GM12878 (cell line): ENCODE data around the gene CLPSL1. TPM values are rescaled to one million over a fixed set of nuclear protein-coding genes. Genes with fewer than 3 reads are reported as not detected.

Source experiments
- ASH2L ChIP-seq: fragments of 300-600, 200-600 bp; sonication (generic); IDR thresholded peaks from 2 replicates; pipeline ENCODE4 v1.6.1; 2017; ENCODE audit warnings: low read depth, mild to moderate bottlenecking, borderline replicate concordance
- CHD4 ChIP-seq: fragments of 200-600 bp; sonication (generic); IDR thresholded peaks from 2 replicates; pipeline ENCODE4 v1.6.1; 2016; ENCODE audit warnings: mild to moderate bottlenecking
- EED ChIP-seq: sonication (generic); IDR thresholded peaks from 2 replicates; pipeline ENCODE4 v1.6.1; 2016; ENCODE audit warnings: antibody characterized with exemption, low read depth
- KLF5 ChIP-seq: fragments of 450-650 bp; IDR thresholded peaks from 2 replicates; pipeline ENCODE4 v1.6.1; 2014; ENCODE audit warnings: mild to moderate bottlenecking; ENCODE audit not compliant: partially characterized antibody
- MXI1 ChIP-seq: fragments of 150-350 bp; IDR thresholded peaks from 2 replicates; pipeline ENCODE4 v1.6.1; 2011; ENCODE audit warnings: low read depth, mild to moderate bottlenecking, inconsistent platforms, low read length, improper control_type of control experiment
- NR2C1 ChIP-seq: fragments of 450-650 bp; IDR thresholded peaks from 2 replicates; pipeline ENCODE4 v1.6.1; 2017; ENCODE audit warnings: antibody characterized with exemption, mild to moderate bottlenecking, moderate library complexity
- PAX5 ChIP-seq: IDR thresholded peaks from 2 replicates; pipeline ENCODE4 v1.6.1; 2011; ENCODE audit warnings: low read depth, low read length, borderline replicate concordance
- POU2F2 ChIP-seq: IDR thresholded peaks from 3 replicates; pipeline ENCODE4 v1.6.1; 2011; ENCODE audit warnings: low read depth, mild to moderate bottlenecking, low read length, borderline replicate concordance
- SIX5 ChIP-seq: IDR thresholded peaks from 2 replicates; pipeline ENCODE4 v1.6.1; 2011; ENCODE audit warnings: mild to moderate bottlenecking, low read depth, low read length, moderate library complexity; ENCODE audit not compliant: severe bottlenecking
- SRF ChIP-seq, 2 experiments: IDR thresholded peaks; 2 replicates each; pipeline ENCODE4 v1.6.1; 2011; ENCODE audit warnings: low read depth in 2 of 2, low read length in 2 of 2, mild to moderate bottlenecking in 1 of 2, moderate library complexity in 1 of 2
- STAT3 ChIP-seq: IDR thresholded peaks from 2 replicates; pipeline ENCODE4 v1.6.1; 2011; ENCODE audit warnings: low read depth, low read length, improper control_type of control experiment
- TCF3 ChIP-seq: IDR thresholded peaks from 2 replicates; pipeline ENCODE4 v1.6.1; 2012; ENCODE audit warnings: low read depth, mild to moderate bottlenecking, low read length, borderline replicate concordance; ENCODE audit not compliant: insufficient read depth
- WRNIP1 ChIP-seq: IDR thresholded peaks from 2 replicates; pipeline ENCODE4 v1.6.1; 2011; ENCODE audit warnings: low read depth, low read length, improper control_type of control experiment, borderline replicate concordance
- ZBTB33 ChIP-seq: fragments of 450-650 bp; IDR thresholded peaks from 2 replicates; pipeline ENCODE4 v1.6.1; 2017; ENCODE audit warnings: mild to moderate bottlenecking
- polyA plus RNA-seq, 11 experiments: library from polyadenylated mRNA; depleted of rRNA in 4 of 11; unstranded in 6 of 11; stranded (reverse) in 5 of 11; fragments of >200 nt; fragmentation: Nextera tagmentation in 4 of 11; fragmentation: Illumina TruSeq in 1 of 11; extraction: Ambion mirVana in 4 of 11; extraction: Trizol in 1 of 11; gene quantifications; 1 replicate in 1 of 11; 2 replicates in 10 of 11; pipeline versions ENCODE4 v1.2.1 to v1.2.3, GENCODE V29; 2011 to 2016; ENCODE audit warnings: inconsistent platforms in 2 of 11, missing spikeins in 2 of 11, low read depth in 1 of 11
- total RNA-seq, 4 experiments: library from RNA; depleted of rRNA in 3 of 4; stranded (reverse); fragments of >200 nt in 3 of 4; fragmentation: Illumina TruSeq in 1 of 4; extraction: Trizol in 1 of 4; gene quantifications; 2 replicates each; pipeline versions ENCODE4 v1.2.1 to v1.2.3, GENCODE V29; 2013 to 2021
- TF ChIP-seq, protein P1 (sequence below): fragments of 450-650 bp; IDR thresholded peaks from 2 replicates; pipeline ENCODE4 v1.6.1; 2017; ENCODE audit warnings: mild to moderate bottlenecking, moderate library complexity
- TF ChIP-seq, protein P2 (sequence below): fragments of 450-650 bp; IDR thresholded peaks from 2 replicates; pipeline ENCODE4 v1.6.1; 2016; ENCODE audit warnings: mild to moderate bottlenecking
- TF ChIP-seq, protein P3 (sequence below): fragments of 450-650 bp; IDR thresholded peaks from 2 replicates; pipeline ENCODE4 v1.6.1; 2017; ENCODE audit warnings: low read depth, mild to moderate bottlenecking, moderate library complexity
- TF ChIP-seq, protein P4 (sequence below): IDR thresholded peaks from 2 replicates; pipeline ENCODE4 v1.6.1; 2011; ENCODE audit warnings: borderline replicate concordance, low read depth, mild to moderate bottlenecking, moderate library complexity, mixed read lengths, low read length; ENCODE audit not compliant: insufficient read depth; ENCODE audit errors: extremely low read length
- TF ChIP-seq, protein P5 (sequence below): fragments of 450-650 bp; IDR thresholded peaks from 2 replicates; pipeline ENCODE4 v1.6.1; 2016; ENCODE audit warnings: mild to moderate bottlenecking

CLPSL1 gene
- total and polyA plus RNA-seq, 10 of the 15 experiments (the other 5 are each of a cell fraction or from before 2014, with no cell fraction given), result not detected

DNA sequence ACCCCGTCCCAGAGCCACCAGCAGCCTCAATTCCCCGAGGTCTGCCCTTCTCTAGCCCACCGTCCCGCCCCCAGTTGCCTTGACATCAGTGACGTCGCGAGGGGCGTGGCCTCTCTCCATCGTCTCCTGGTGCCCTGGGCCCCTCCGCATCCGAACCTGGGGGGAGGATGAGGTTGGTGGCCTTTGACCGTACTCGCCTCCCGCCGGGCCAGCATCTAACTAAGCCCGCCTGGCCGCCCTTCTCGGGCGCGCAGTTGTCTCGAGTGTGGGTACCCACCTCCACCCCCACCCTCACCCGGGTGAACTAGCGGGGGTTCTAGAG is 49.4 kb upstream of the CLPSL1 start (continued):
- TF ChIP-seq, protein P1, sequence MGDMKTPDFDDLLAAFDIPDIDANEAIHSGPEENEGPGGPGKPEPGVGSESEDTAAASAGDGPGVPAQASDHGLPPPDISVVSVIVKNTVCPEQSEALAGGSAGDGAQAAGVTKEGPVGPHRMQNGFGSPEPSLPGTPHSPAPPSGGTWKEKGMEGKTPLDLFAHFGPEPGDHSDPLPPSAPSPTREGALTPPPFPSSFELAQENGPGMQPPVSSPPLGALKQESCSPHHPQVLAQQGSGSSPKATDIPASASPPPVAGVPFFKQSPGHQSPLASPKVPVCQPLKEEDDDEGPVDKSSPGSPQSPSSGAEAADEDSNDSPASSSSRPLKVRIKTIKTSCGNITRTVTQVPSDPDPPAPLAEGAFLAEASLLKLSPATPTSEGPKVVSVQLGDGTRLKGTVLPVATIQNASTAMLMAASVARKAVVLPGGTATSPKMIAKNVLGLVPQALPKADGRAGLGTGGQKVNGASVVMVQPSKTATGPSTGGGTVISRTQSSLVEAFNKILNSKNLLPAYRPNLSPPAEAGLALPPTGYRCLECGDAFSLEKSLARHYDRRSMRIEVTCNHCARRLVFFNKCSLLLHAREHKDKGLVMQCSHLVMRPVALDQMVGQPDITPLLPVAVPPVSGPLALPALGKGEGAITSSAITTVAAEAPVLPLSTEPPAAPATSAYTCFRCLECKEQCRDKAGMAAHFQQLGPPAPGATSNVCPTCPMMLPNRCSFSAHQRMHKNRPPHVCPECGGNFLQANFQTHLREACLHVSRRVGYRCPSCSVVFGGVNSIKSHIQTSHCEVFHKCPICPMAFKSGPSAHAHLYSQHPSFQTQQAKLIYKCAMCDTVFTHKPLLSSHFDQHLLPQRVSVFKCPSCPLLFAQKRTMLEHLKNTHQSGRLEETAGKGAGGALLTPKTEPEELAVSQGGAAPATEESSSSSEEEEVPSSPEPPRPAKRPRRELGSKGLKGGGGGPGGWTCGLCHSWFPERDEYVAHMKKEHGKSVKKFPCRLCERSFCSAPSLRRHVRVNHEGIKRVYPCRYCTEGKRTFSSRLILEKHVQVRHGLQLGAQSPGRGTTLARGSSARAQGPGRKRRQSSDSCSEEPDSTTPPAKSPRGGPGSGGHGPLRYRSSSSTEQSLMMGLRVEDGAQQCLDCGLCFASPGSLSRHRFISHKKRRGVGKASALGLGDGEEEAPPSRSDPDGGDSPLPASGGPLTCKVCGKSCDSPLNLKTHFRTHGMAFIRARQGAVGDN, result 0 out of 2 replicates have a peak, but pooled peaks have one; percentile 33
- TF ChIP-seq ASH2L (no peak), STAT3 (no peak), MXI1 (peak; percentile 51; the same call in 1 of the 2 replicates), ZBTB33 (no peak), SRF (IDR thresholded peaks at IDR 0.05; ENCODE audit: low read depth in 2 of 2, low read length in 2 of 2) (no peak), POU2F2 (peak; percentile 54; the same call in 2 of the 3 replicates), PAX5 (no peak), EED (no peak), TCF3 (peak; percentile 53; the same call in 1 of the 2 replicates), SIX5 (no peak), WRNIP1 (no peak), KLF5 (no peak), CHD4 (no peak), NR2C1 (no peak; the same call in 1 of the 2 replicates)
- TF ChIP-seq, protein P2, sequence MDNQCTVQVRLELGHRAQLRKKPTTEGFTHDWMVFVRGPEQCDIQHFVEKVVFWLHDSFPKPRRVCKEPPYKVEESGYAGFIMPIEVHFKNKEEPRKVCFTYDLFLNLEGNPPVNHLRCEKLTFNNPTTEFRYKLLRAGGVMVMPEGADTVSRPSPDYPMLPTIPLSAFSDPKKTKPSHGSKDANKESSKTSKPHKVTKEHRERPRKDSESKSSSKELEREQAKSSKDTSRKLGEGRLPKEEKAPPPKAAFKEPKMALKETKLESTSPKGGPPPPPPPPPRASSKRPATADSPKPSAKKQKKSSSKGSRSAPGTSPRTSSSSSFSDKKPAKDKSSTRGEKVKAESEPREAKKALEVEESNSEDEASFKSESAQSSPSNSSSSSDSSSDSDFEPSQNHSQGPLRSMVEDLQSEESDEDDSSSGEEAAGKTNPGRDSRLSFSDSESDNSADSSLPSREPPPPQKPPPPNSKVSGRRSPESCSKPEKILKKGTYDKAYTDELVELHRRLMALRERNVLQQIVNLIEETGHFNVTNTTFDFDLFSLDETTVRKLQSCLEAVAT, result 0 out of 2 replicates have a peak, but pooled peaks have one; percentile 13
- TF ChIP-seq, protein P3, sequence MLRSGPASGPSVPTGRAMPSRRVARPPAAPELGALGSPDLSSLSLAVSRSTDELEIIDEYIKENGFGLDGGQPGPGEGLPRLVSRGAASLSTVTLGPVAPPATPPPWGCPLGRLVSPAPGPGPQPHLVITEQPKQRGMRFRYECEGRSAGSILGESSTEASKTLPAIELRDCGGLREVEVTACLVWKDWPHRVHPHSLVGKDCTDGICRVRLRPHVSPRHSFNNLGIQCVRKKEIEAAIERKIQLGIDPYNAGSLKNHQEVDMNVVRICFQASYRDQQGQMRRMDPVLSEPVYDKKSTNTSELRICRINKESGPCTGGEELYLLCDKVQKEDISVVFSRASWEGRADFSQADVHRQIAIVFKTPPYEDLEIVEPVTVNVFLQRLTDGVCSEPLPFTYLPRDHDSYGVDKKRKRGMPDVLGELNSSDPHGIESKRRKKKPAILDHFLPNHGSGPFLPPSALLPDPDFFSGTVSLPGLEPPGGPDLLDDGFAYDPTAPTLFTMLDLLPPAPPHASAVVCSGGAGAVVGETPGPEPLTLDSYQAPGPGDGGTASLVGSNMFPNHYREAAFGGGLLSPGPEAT, result no peak
- TF ChIP-seq, protein P4, sequence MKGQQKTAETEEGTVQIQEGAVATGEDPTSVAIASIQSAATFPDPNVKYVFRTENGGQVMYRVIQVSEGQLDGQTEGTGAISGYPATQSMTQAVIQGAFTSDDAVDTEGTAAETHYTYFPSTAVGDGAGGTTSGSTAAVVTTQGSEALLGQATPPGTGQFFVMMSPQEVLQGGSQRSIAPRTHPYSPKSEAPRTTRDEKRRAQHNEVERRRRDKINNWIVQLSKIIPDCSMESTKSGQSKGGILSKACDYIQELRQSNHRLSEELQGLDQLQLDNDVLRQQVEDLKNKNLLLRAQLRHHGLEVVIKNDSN, result no peak
- TF ChIP-seq, protein P5, sequence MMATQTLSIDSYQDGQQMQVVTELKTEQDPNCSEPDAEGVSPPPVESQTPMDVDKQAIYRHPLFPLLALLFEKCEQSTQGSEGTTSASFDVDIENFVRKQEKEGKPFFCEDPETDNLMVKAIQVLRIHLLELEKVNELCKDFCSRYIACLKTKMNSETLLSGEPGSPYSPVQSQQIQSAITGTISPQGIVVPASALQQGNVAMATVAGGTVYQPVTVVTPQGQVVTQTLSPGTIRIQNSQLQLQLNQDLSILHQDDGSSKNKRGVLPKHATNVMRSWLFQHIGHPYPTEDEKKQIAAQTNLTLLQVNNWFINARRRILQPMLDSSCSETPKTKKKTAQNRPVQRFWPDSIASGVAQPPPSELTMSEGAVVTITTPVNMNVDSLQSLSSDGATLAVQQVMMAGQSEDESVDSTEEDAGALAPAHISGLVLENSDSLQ, result 0 out of 2 replicates have a peak, but pooled peaks have one; percentile 2
